GM10847 (cell line): ENCODE data around the gene CD200R1.

Source experiments
- POLR2A ChIP-seq: IDR thresholded peaks from 2 replicates; pipeline ENCODE4 v1.6.1; 2011; ENCODE audit not compliant: insufficient read length; ENCODE audit errors: extremely low read depth

Gene CD200R1

GRCh38 chr3:112930771-112931170 lies 44.1 kb downstream of the CD200R1 start:
- TF ChIP-seq POLR2A: no peak

- no peak for TF ChIP-seq POLR2A
These were observed 48.9 kb downstream of the CD200R1 start for GRCh38 chr3:112925969-112926368.

- TF ChIP-seq POLR2A: no peak
These were observed 49.3 kb downstream of the CD200R1 start for GRCh38 chr3:112925560-112925959.

GRCh38 chr3:112908252-112908651 lies 66.7 kb downstream of the CD200R1 start:
- TF ChIP-seq POLR2A: no peak

GRCh38 chr3:112904786-112905185 lies 70.1 kb downstream of the CD200R1 start:
- TF ChIP-seq POLR2A: no peak

- no peak for TF ChIP-seq POLR2A
These were observed 74.8 kb downstream of the CD200R1 start for GRCh38 chr3:112900113-112900512.

- no peak for TF ChIP-seq POLR2A
These were observed 77.1 kb downstream of the CD200R1 start for GRCh38 chr3:112897791-112898190.

GRCh38 chr3:112894258-112894657 lies 80.6 kb downstream of the CD200R1 start:
- no peak for TF ChIP-seq POLR2A

GRCh38 chr3:112889357-112889756 lies 85.5 kb downstream of the CD200R1 start:
- TF ChIP-seq POLR2A: no peak

GRCh38 chr3:112888381-112889085 lies 86.4 kb downstream of the CD200R1 start:
- no peak for TF ChIP-seq POLR2A

- TF ChIP-seq POLR2A: no peak
These were observed 90.1 kb downstream of the CD200R1 start for GRCh38 chr3:112884678-112885290.

- TF ChIP-seq POLR2A: no peak
These were observed 93.0 kb downstream of the CD200R1 start for GRCh38 chr3:112881891-112882290.

- no peak for TF ChIP-seq POLR2A
These were observed 99.3 kb downstream of the CD200R1 start for GRCh38 chr3:112875561-112875960.

- TF ChIP-seq POLR2A: no peak
These were observed 100.2 kb downstream of the CD200R1 start for GRCh38 chr3:112874725-112875124.

- no peak for TF ChIP-seq POLR2A
These were observed 101.3 kb downstream of the CD200R1 start for GRCh38 chr3:112873632-112874031.

- no peak for TF ChIP-seq POLR2A
These were observed 103.2 kb downstream of the CD200R1 start for GRCh38 chr3:112871735-112872134.
